Testis (tissue), 3 donors: Measurements from ENCODE around the gene DDIT3. TPM values are rescaled to one million over a fixed set of nuclear protein-coding genes. Genes with fewer than 3 reads are reported as not detected.
A peak's percentile ranks its signal among the peaks of the same experiment; 100 is the strongest.

Experiments
- DNase-seq: peaks from one replicate; pipeline ENCODE4 v3.0.0-alpha.2; 2019
- H3K27ac ChIP-seq, 2 donors: fragments of 200-600 bp; sonication (generic); one replicate each; pipeline ENCODE4 v1.5.1; 2019
- H3K27me3 ChIP-seq: fragments of 200-600 bp; sonication (generic); one replicate; pipeline ENCODE4 v1.5.1; 2019
- H3K36me3 ChIP-seq: fragments of 200-600 bp; sonication (generic); one replicate; pipeline ENCODE4 v1.5.1; 2017; ENCODE audit warnings: low read depth; ENCODE audit errors: missing control alignments
- H3K4me1 ChIP-seq: fragments of 200-600 bp; sonication (generic); one replicate; pipeline ENCODE4 v1.5.1; 2019
- H3K4me3 ChIP-seq, 2 donors: fragments of 200-600 bp; sonication (generic); one replicate each; pipeline ENCODE4 v1.5.1; 2017 to 2019
- H3K9me3 ChIP-seq: fragments of 200-600 bp; sonication (generic); one replicate; pipeline ENCODE4 v1.5.1; 2017
- CTCF ChIP-seq, 3 experiments: fragments of 450-650 bp in 2 of 3; fragments of 200-600 bp in 1 of 3; sonication (generic) in 1 of 3; IDR thresholded peaks; one replicate each; pipeline ENCODE4 v1.5.1; 2016 to 2019; ENCODE audit warnings: antibody characterized with exemption in 3 of 3, mild to moderate bottlenecking in 2 of 3, moderate library complexity in 1 of 3
- POLR2A ChIP-seq: fragments of 450-650 bp; IDR thresholded peaks from one replicate; pipeline ENCODE4 v1.6.1; 2017; ENCODE audit warnings: antibody characterized with exemption, mild to moderate bottlenecking, moderate library complexity
- WGBS, 2 donors: methylation state at CpG; one replicate each; pipeline ENCODE4 v1.1.5; 2018; 5-methylcytosine and 5-hydroxymethylcytosine counted together
- intact Hi-C: fragments of 100-400 bp; cut with DNase I; formaldehyde crosslinking; loops from one replicate; pipeline ENCODE4 v1.15.1; 2023; ENCODE audit warnings: low total_unique reads
- polyA plus RNA-seq: library from polyadenylated mRNA; stranded (reverse); fragments of 350-450 nt; fragmentation: Illumina TruSeq; extraction: RNeasy Lipid Tissue Mini Kit (QIAGEN cat#74804); gene quantifications from one replicate; pipeline ENCODE4 v1.2.3, GENCODE V29; 2014; ENCODE audit warnings: low read depth, low replicate concordance; ENCODE audit not compliant: insufficient read depth
- total RNA-seq, 2 donors: library from RNA; depleted of rRNA; stranded (reverse); fragments of >200 nt; gene quantifications; one replicate each; pipeline ENCODE4 v1.2.3, GENCODE V29; 2016

DDIT3 gene
- total and polyA plus RNA-seq, 3 donors from 2014 or later = 44.2 to 63.9 (median 45.6) TPM

- H3K27me3 ChIP-seq = no peaks in the 10 kb centered on the region
- no peaks in the 10 kb centered on the region for H3K9me3 ChIP-seq
- intact Hi-C loops = no loop called here
- TF ChIP-seq CTCF (IDR thresholded peaks at IDR 0.05) (no peak), POLR2A (no peak)
- 56 to 57% methylated on average over 11 of the region's 11 CpGs for WGBS, 2 donors
- no peak for DNase-seq
- peak overlapping the region in 1 of 2 donors; percentile 99 for H3K27ac ChIP-seq
- peaks cover 30% of the 10 kb centered on the region for H3K4me1 ChIP-seq
- H3K36me3 ChIP-seq = no peaks in the 10 kb centered on the region
- H3K4me3 ChIP-seq = no peak overlapping the region
Observed at GRCh38 chr12:57524814-57525614, 4.7 kb upstream of the DDIT3 start.

DNA sequence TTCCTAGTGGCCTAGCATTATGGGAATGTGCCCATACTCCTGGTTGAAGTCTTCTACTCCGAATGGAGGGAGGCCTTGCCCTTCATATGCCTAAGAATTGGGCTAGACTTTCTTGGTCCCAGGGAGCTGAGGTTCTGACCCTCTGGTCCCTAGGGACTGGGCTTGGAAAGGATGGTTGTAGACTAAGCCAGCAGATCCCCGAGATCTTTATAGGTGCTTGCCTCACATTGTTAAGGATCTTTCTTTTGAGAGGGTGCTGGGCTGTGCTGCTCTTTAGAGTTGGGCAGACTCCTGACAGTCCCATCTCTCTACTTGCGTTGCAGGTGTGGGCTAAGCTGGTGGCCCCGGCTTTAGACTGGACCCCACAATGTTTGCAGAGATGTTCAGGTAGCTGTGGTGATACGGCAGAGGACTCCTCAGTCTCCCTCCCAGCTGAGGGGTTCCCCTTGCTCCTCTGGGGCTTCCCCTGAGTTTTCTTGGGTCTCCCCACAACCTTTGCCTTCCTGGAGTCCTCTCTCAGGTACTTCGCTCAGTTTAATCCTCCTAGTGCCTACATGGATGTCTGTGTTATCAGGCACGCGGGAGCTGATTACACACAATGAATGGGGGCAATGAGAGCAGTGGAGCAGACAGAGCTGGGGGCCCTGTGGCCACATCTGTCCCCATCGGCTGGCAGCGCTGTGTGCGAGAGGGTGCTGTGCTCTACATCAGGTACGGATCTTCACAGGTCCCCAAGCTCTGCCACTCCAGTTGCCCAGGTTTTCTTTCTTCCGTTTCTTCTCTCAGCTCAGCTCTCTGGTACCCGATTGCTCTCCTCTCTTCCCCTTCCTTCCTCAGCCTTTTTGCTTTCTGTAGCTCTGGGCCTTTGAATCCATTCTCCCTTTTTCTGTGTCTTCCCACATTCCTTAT is 3.6 kb upstream of the DDIT3 start:
- peak overlapping the region; percentile 90 to 97 for H3K4me3 ChIP-seq
- peak overlapping the region; percentile 82 to 99 for H3K27ac ChIP-seq
- 44 to 47% methylated on average over 14 of the region's 14 CpGs for WGBS, 2 donors
- H3K9me3 ChIP-seq = no peaks in the 10 kb centered on the region
- intact Hi-C loops = no loop called here
- H3K4me1 ChIP-seq = peaks cover 30% of the 10 kb centered on the region
- TF ChIP-seq CTCF (IDR thresholded peaks at IDR 0.05) (no peak), POLR2A (no peak)
- no peak for DNase-seq
- no peaks in the 10 kb centered on the region for H3K27me3 ChIP-seq
- H3K36me3 ChIP-seq = no peaks in the 10 kb centered on the region

DNA sequence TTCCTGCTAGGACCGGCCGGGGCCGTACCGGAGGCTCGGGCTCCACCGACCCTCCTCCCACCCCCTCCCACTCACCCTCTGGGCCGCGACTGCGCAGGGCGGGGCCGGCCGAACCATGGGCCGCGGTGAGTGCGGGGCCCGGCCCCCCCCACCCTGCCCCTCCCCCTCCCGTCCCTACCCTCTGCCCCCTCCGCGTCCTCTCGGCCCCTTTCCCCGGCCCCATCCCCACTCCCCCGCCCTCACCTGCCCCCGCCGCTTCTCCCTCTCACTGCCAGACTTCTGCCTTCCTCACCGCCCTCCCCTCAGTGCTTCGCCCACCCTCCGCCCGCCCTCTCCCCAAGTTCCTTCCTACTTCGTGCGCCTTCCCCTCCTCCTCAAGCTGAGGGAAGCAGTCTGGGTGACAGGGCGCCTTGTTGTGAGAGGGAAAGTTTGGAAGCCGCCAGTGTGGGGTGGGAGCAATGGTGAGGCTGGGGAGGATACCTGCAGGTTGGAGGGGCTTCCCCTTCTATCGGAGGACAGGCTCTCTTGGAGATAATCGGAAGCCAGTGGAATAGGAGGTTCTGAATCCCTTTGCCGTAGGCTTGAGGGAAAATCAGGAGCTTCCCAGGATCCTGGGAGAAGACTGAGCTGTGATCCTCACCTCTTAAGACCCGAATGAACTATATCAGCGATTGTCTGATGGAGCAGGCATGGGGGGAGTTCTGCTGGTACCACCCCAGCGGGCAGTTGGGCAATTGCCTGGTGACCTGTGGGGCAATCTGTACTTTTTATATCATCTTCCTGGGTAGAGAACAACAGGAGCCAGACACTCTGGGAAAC is 2.8 kb upstream of the DDIT3 start:
- intact Hi-C loops = no loop called here
- WGBS, 2 donors = 1% methylated on average over 14 to 27 of the region's 38 CpGs
- Histone ChIP-seq H3K4me1 (peaks cover 37% of the 10 kb centered on the region), H3K27me3 (no peaks in the 10 kb centered on the region), H3K9me3 (no peaks in the 10 kb centered on the region), H3K27ac (peak overlapping the region; percentile 82 to 99), H3K36me3 (no peaks in the 10 kb centered on the region), H3K4me3 (peak overlapping the region; percentile 90 to 97)
- peak; percentile 57 for DNase-seq
- TF ChIP-seq CTCF (IDR thresholded peaks at IDR 0.05) = no peak
- TF ChIP-seq POLR2A = no peak

GRCh38 chr12:57522011-57522886 is 1.9 kb upstream of the DDIT3 start, which contains the start of gene MBD6:
Gene MBD6, plus strand, starts transcription at chr12:57522824. Its CDS starts 1,480 bp downstream, at chr12:57524304.
- H3K36me3 ChIP-seq = no peaks in the 10 kb centered on the region
- H3K27me3 ChIP-seq = no peaks in the 10 kb centered on the region
- H3K9me3 ChIP-seq = no peaks in the 10 kb centered on the region
- WGBS, 2 donors = 2 to 8% methylated on average over 3 to 48 of the region's 57 CpGs
- peak; percentile 93 for DNase-seq
- peak; percentile 22 for TF ChIP-seq POLR2A
- no peak for TF ChIP-seq CTCF (IDR thresholded peaks at IDR 0.05)
- intact Hi-C loops = no loop called here
- peak within 1 kb of the TSS; percentile 90 to 97 for H3K4me3 ChIP-seq
- H3K4me1 ChIP-seq = peaks cover 45% of the 10 kb centered on the region
- peak within 1 kb of the TSS; percentile 96 to 99 for H3K27ac ChIP-seq
